GM21423 (cell line): ENCODE data around the gene TUBGCP3.

Source experiments
- ATAC-seq: cut with Tn5 transposase; IDR thresholded peaks from one replicate; pipeline ENCODE4 v1.9.1; 2021; ENCODE audit warnings: mild to moderate bottlenecking, moderate library complexity; ENCODE audit not compliant: unreplicated experiment

Gene TUBGCP3

DNA sequence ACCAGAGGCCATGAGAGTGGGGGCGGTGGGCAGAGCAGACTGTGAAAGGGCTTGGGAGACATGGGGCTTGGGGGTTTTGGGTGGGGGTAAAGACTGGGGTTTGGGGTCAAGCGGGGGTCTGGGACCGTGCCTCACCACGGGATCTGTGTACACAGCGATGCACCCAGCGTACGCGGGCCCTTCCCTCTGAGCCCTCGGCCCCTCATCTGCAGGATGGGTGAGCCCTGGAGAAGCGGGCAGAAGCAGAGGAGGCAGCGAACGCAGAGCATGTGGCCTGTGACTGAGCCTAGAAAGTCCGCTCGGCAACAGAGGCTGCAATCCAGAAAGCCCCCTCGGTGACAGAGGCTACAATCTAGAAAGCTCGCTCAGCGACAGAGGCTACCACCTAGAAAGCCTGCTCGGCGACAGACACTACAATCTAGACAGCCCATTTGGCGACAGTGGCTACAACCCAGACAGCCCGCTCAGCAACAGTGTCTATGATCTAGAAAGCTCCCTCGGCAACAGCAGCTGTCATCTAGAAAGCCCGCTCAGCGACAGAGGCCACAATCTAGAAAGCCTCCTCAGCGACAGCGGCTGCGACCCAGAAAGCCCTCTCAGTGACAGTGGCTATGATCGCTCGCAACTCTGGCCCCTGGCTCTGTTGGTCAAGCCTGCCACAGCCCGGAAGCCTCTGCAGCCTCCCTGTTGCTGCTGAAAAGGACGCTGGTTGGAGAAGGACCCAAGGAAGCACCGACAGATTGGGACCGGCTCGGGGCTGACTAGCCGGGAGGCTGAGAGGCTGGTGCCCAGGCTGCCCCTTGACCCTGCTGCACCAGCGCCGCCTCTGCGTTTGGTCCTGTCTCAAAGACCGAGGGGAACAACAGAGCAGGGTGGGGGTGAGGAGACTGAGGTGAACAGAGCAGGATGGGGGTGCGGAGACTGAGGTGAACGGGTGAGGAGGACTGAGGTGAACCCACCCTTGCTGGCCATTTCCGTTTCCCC, 143.2 kb downstream of the TUBGCP3 start:
- no peak for ATAC-seq

DNA sequence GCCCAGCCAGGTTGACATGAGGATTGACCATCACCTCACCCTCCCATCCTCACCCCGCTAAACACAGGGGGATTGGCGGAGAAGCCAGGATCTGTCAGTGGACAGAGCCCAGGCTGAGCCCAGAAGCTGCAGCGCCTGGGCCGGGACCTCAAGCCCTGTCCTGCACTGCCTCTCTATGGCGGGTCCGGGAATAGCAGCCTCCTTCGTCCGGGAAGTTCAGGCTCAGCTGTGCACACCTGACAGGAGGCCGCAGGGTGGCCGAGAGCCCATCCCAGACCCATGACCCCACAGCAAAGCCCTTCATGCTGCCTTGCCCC, 144.0 kb downstream of the TUBGCP3 start:
- peak; percentile 72 for ATAC-seq

DNA sequence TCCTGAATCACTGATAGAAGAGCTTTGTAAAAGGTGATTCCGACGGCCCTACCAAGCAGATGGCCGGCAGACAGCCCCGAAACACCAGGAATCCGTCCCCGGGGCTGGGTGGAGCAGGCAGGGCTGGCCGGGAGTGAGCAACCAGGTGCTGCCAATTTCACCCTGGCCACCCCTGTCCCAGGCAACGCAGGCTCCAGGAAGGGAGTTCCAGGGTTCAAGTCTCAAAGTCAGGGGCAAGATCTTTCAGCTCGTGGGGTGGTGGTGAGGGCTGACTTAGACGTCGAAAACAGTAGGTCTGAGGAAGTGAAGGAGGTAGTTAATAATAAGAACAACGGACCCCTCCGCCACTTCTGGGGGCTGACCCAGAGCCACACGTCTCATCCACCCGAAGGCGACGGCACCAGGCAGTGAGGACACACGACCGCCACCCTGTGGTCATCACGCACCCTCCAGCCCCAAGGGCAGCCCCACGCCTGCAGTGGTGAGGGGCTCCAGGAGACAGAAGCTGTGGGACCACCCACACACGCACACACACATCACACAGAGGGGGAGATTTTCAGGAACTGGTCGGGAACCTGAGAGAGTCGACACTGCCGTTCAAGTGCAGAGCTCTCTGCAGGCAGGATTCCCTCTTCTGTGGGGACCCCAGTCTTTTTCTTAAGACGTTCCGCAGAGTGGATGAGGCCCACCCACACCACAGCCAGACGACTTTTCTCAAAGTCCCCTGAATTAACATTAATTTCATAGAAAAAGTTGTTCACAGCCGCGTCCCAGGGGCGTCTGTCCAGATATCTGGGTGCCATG, 144.6 kb downstream of the TUBGCP3 start:
- no peak for ATAC-seq

DNA sequence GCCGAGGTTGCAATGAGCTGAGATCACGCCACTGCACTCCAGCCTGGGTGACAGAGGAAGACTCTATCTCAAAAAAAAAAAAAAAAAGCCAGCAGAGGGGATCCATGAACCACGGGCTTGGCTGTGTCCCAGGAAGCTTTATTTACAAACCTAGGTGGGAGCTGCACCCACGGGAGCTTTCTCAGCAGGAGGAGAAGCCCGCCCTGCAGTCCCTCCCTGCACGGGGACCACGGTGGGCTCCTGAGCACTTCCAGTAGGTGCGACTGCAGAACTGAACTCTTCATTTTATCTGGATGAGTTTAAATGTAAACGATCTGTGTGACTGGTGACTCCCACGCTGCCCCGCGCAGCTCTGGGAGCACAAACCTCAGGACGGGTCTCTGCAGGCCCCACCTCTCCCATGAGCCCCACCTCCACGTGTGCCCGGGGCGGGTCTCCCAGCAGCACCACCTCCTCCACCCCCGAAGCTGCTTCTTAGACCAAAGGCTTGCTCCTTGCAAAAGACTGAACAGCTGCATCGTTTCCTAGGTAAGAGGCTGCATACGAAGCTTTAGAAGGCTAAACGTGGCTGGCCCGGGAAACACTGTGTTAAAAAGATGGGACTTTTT, 145.4 kb downstream of the TUBGCP3 start:
- ATAC-seq = no peak

DNA sequence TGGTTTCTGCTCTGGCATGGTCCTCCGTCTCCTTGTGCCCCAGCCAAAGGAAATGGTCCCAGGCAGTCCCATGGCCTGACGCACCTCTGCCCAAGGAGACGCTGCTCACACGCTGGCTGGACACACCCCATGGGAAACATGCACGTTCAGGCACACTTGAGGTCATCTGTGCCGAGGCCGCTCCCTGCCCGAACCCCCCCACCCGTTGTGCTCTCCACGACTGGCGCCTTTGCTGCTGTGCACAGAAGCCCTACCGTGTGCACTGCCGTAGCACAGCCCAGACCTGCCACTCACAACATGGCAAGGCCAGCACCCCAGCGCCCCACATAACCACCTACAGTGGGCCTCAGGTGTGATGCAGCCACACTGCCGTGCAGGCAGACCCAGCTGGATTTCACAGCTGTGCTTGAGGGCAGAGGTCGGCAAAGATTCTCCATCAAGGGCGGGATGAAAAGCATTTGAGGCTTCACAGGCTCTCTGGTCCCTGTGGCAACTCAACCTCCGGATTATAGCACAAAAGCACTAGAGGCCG, 146.1 kb downstream of the TUBGCP3 start:
- ATAC-seq = no peak

DNA sequence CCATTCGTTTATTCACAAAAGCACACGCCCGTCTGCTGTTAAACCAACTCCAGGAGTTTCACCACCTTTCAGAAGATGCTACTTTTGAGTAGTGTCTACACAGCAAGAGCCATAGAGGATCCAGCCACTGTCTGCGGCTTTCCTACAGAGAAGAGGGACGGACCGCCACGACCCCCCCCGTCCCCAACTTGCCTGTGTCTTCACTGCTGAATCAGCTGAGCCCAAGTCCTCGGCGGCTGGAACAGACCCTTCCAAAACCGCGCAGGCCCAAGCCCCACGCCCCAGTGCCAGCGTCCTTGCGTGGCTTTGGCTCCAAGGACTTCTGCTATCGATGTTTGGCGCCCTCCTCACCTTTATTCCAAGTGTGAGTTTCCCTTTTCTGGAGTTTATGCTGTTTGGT, 146.7 kb downstream of the TUBGCP3 start:
- no peak for ATAC-seq

DNA sequence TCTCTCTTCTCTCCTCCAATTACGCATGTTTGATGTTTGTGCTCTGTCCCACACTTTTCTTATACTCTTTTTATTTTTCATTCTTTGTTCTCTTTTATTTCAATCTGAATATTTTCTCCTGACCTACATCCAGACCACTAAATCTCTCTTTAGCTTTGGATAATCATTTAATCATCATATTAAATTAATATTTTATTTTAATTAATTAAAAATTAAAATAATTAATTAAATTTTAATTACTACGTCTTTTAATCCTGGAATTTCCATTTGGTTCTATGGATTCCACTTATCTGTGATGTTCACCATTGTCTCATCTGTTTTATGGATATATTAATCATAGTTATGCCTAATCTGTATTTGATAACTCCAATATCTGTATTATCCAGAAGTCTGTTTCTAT, 149.4 kb downstream of the TUBGCP3 start:
- no peak for ATAC-seq

DNA sequence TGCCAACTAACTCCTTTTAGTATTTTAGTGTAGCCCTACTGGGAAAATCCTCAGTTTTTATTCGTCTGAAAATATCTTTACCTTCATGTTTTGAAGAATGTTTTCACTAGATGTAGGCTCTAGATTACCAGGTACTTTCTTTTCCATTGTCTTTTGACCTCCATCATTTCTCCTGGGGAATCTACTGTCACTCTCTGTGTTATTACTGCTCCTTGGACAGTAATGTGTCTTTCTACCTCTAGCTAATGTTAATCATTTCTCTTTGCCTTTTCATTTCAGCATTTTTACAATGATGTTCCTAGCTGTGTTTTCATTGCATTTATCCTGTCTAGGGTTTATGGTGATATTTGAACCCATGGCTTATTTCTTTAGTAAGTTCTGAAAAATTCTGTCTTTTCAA, 149.9 kb downstream of the TUBGCP3 start:
- no peak for ATAC-seq

DNA sequence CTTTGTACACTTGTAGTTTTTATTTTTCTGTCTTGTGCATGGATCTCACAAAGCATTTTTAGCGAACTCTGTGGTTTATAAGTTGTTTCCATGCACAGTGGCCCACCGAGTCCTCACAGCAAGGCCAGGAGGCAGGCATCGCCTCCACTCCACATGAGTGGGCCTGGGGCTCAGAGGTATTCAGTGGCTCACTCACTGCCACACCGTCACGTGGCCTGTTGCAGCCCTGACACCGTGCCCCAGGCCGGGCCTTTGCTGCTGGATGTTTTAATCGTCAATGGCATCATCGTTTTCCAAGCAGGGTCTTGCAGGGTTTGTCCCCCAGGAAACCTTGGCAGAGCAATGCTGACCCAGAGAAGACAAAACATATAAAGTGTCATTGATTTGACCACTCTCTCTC, 152.0 kb downstream of the TUBGCP3 start:
- no peak for ATAC-seq
